PC-3 (cell line): ENCODE data around the gene SIM2. TPM values are rescaled to one million over a fixed set of nuclear protein-coding genes. Genes with fewer than 3 reads are reported as not detected.

Experiments used
- ATAC-seq: fragments of 200-7000 bp; cut with Tn5 transposase; 2 replicates; pipeline ENCODE4 v1.9.1; 2020; ENCODE audit warnings: mild to moderate bottlenecking, moderate library complexity
- BruUV-seq: library from RNA; stranded (reverse); fragments of 400-500 nt; replicated peaks from 2 replicates; lab custom pipeline; 2021; lab: Mats Ljungman, UMichigan
- CTCF ChIA-PET: fragments of 300-600 bp; sonication (Branson Sonifier 250); formaldehyde crosslinking; loops from one replicate; lab custom pipeline; 2022; ENCODE audit warnings: antibody characterized with exemption; lab: Charles Lee
- POLR2A ChIA-PET: fragments of 300-600 bp; sonication (Branson Sonifier 250); formaldehyde crosslinking; loops from one replicate; lab custom pipeline; 2022; ENCODE audit warnings: antibody characterized with exemption; ENCODE audit not compliant: unreplicated experiment; lab: Charles Lee
- DNase-seq: peaks from one replicate; pipeline ENCODE4 v3.0.0-alpha.2; 2015
- H2AFZ ChIP-seq: fragments of 300-600 bp; sonication (generic); 2 replicates; pipeline ENCODE4 v1.6.0; 2016; ENCODE audit warnings: antibody characterized with exemption, low read length
- H3F3A ChIP-seq: fragments of 300-600 bp; sonication (generic); one replicate; pipeline ENCODE4 v1.6.0; 2017; ENCODE audit warnings: antibody characterized with exemption, low read length, control low read depth, mild to moderate bottlenecking; ENCODE audit not compliant: unreplicated experiment
- H3K27ac ChIP-seq: fragments of 300-600 bp; sonication (generic); 2 replicates; pipeline ENCODE4 v1.5.1; 2016; ENCODE audit warnings: mild to moderate bottlenecking, low read length
- H3K27me3 ChIP-seq: fragments of 300-600 bp; sonication (generic); 2 replicates; pipeline ENCODE4 v1.6.1; 2016; ENCODE audit warnings: low read length, mixed read lengths
- H3K36me3 ChIP-seq: fragments of 300-600 bp; sonication (generic); 2 replicates; pipeline ENCODE4 v1.6.1; 2016; ENCODE audit warnings: low read depth, mixed run types, low read length, mixed read lengths
- H3K4me1 ChIP-seq: fragments of 300-600 bp; sonication (generic); 2 replicates; pipeline ENCODE4 v1.5.1; 2016; ENCODE audit warnings: low read length; ENCODE audit not compliant: insufficient read depth
- H3K4me2 ChIP-seq: fragments of 300-600 bp; sonication (generic); 2 replicates; pipeline ENCODE4 v1.6.0; 2016; ENCODE audit warnings: low read length
- H3K4me3 ChIP-seq: fragments of 300-600 bp; sonication (generic); 2 replicates; pipeline ENCODE4 v1.5.1; 2016; ENCODE audit warnings: mild to moderate bottlenecking, low read length, mixed read lengths
- H3K79me2 ChIP-seq: fragments of 300-600 bp; sonication (generic); 2 replicates; pipeline ENCODE4 v1.6.1; 2017; ENCODE audit warnings: low read length, mixed read lengths
- H3K9ac ChIP-seq: fragments of 300-600 bp; sonication (generic); 2 replicates; pipeline ENCODE4 v1.6.0; 2016; ENCODE audit warnings: mild to moderate bottlenecking, low read length
- H3K9me2 ChIP-seq: fragments of 300-600 bp; sonication (generic); replicated peaks from 2 replicates; pipeline ENCODE4 v1.6.1; 2016; ENCODE audit warnings: mixed run types, low read length, mixed read lengths
- H3K9me3 ChIP-seq: fragments of 300-600 bp; sonication (generic); 2 replicates; pipeline ENCODE4 v1.6.1; 2016; ENCODE audit warnings: low read length, mixed read lengths
- H4K20me1 ChIP-seq: fragments of 300-600 bp; sonication (generic); 2 replicates; pipeline ENCODE4 v1.6.1; 2016; ENCODE audit warnings: low read length, mixed read lengths
- CTCF ChIP-seq: fragments of 300-600 bp; sonication (generic); conservative IDR thresholded peaks from 2 replicates; pipeline ENCODE4 v1.5.1; 2017; ENCODE audit warnings: antibody characterized with exemption, low read depth, mild to moderate bottlenecking, low read length
- EZH2 ChIP-seq: fragments of 300-600 bp; sonication (generic); IDR thresholded peaks from one replicate; pipeline ENCODE4 v1.6.1; 2017; ENCODE audit warnings: antibody characterized with exemption, mild to moderate bottlenecking, low read length; ENCODE audit not compliant: unreplicated experiment
- EZH2phosphoT487 ChIP-seq: fragments of 300-600 bp; sonication (generic); IDR thresholded peaks from 2 replicates; pipeline ENCODE4 v1.6.1; 2018; ENCODE audit warnings: mild to moderate bottlenecking, antibody characterized with exemption, low read length, borderline replicate concordance
- intact Hi-C: fragments of 100-400 bp; cut with micrococcal nuclease; formaldehyde crosslinking; loops from 2 replicates; pipeline ENCODE4 v1.9.0; 2023
- total RNA-seq: library from RNA; depleted of rRNA; stranded (reverse); fragments of >200 nt; gene quantifications from 2 replicates; pipeline ENCODE4 v1.2.3, GENCODE V29; 2014

SIM2 gene
- total RNA-seq, 1 experiment from 2014 or later, result 71.2 TPM

GRCh38 chr21:36722370-36723368 lies 23.8 kb downstream of the SIM2 start:
- TF ChIP-seq CTCF (no peak), EZH2 (no peak)
- Histone ChIP-seq H3K9me3 (no peaks in the 10 kb centered on the region), H3K9ac (no peak overlapping the region), H3K36me3 (peaks cover 53% of the 10 kb centered on the region), H3F3A (no peaks in the 10 kb centered on the region), H2AFZ (no peak overlapping the region), H3K9me2 (no peaks in the 10 kb centered on the region), H3K27me3 (no peaks in the 10 kb centered on the region), H3K4me2 (no peak overlapping the region), H3K4me1 (peaks cover 14% of the 10 kb centered on the region), H3K4me3 (no peak overlapping the region), H3K27ac (no peak overlapping the region), H4K20me1 (no peaks in the 10 kb centered on the region), H3K79me2 (peaks cover 12% of the 10 kb centered on the region; the same call in 1 of the 2 replicates)
- ChIA-PET CTCF (no interaction called here), POLR2A (interaction anchor here (0.6 kb wide), 1 partner anchor 20 kb away, joined by 6 read pairs; no protein-coding TSS in a partner anchor)
- ATAC-seq (no peak), DNase-seq (no peak)
- intact Hi-C loops, result no loop called here
- no TSS peak for BruUV-seq

GRCh38 chr21:36723371-36723881 lies 24.5 kb downstream of the SIM2 start:
- H3K4me1 ChIP-seq, result peaks cover 13% of the 10 kb centered on the region
- ChIA-PET CTCF (no interaction called here), POLR2A (interaction anchor here (0.6 kb wide), 1 partner anchor 21 kb away, joined by 6 read pairs; no protein-coding TSS in a partner anchor)
- TF ChIP-seq EZH2phosphoT487, result no peak
- TF ChIP-seq CTCF, result no peak
- TF ChIP-seq EZH2, result no peak
- no peaks in the 10 kb centered on the region for H3K9me2 ChIP-seq
- no peak overlapping the region for H2AFZ ChIP-seq
- intact Hi-C loops, result no loop called here
- H3K4me3 ChIP-seq, result no peak overlapping the region
- BruUV-seq, result no TSS peak
- no peaks in the 10 kb centered on the region for H3F3A ChIP-seq
- no peaks in the 10 kb centered on the region for H3K9me3 ChIP-seq
- ATAC-seq, result no peak
- peaks cover 47% of the 10 kb centered on the region for H3K36me3 ChIP-seq
- peaks cover 12% of the 10 kb centered on the region; the same call in 1 of the 2 replicates for H3K79me2 ChIP-seq
- H3K27ac ChIP-seq, result no peak overlapping the region
- H4K20me1 ChIP-seq, result no peaks in the 10 kb centered on the region
- H3K27me3 ChIP-seq, result no peaks in the 10 kb centered on the region
- no peak for DNase-seq
- no peak overlapping the region for H3K4me2 ChIP-seq
- no peak overlapping the region for H3K9ac ChIP-seq
